Measurements from ENCODE around the gene SGO2. TPM values are rescaled to one million over a fixed set of nuclear protein-coding genes. Genes with fewer than 3 reads are reported as not detected.

The SGO2 gene
- total and polyA plus RNA-seq, 2 of the 13 experiments (the other 11 are each of a cell fraction or from before 2014, with no cell fraction given) = 5.1 to 16.2 TPM

DNA sequence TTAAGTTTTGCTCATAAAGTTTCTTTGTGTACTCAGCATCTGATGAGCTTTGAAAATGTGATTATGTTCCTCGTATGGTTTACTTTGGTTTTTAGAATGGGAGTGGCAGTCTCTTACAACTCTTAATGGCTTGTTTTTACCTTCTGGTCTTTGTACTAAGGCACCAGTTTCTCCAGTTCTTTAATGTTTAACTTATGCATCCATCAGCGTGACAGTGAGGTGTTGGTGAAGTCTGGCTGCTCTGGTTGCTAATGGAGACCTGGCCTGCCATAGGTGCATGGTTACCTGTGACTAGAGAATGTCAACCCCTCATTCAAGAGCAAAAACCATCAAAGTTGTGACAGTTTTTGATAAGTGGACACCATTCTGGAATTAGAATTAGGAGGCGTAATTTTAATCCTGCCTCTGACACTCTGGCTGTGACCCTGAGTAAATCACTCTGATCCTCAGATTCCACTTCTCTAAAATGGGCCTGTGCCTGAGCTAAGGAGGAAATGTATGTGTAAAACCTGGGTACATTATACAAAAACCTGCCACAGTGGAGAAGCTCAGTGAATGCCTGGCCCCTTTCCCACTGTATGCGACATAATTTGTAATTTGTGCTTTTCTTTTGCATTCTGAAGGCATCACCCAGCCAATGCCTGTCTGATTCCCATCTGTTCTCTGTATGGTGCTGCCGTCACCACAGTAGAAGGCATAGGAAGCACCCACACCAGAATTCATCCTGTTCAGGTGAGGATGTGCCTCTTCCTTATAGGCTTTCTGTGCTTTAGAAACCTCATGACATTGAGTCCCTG is 71.0 kb downstream of the SGO2 start (continued):
- TF ChIP-seq, protein P1, sequence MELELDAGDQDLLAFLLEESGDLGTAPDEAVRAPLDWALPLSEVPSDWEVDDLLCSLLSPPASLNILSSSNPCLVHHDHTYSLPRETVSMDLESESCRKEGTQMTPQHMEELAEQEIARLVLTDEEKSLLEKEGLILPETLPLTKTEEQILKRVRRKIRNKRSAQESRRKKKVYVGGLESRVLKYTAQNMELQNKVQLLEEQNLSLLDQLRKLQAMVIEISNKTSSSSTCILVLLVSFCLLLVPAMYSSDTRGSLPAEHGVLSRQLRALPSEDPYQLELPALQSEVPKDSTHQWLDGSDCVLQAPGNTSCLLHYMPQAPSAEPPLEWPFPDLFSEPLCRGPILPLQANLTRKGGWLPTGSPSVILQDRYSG (CRISPR knock-in tag; IDR thresholded peaks at IDR 0.05) = no peak
- TF ChIP-seq ISL2 (CRISPR knock-in tag; IDR thresholded peaks at IDR 0.05) (0 out of 2 replicates have a peak, but pooled peaks have one; percentile 28), PTBP1 (IDR thresholded peaks at IDR 0.05; ENCODE audit: low read depth, low read length, poor library complexity, severe bottlenecking) (no peak), ZNF274 (CRISPR knock-in tag; IDR thresholded peaks at IDR 0.05) (no peak), MXI1 (IDR thresholded peaks at IDR 0.05; ENCODE audit: borderline replicate concordance, low read depth, low read length) (no peak), RFXANK (CRISPR knock-in tag; IDR thresholded peaks at IDR 0.05) (no peak), ZNF761 (CRISPR knock-in tag; conservative IDR thresholded peaks at IDR 0.05) (no peak), FOXP4 (CRISPR knock-in tag; IDR thresholded peaks at IDR 0.05) (peak; percentile 32; the same call in 1 of the 2 replicates), GMEB1 (CRISPR knock-in tag; IDR thresholded peaks at IDR 0.05; ENCODE audit: borderline replicate concordance) (no peak), ETV6 (CRISPR knock-in tag; conservative IDR thresholded peaks at IDR 0.05) (no peak), ZNF781 (CRISPR knock-in tag; IDR thresholded peaks at IDR 0.05; ENCODE audit: borderline replicate concordance, not compliant biosample characterization) (no peak), BCL3 (CRISPR knock-in tag; IDR thresholded peaks at IDR 0.05) (no peak), FOXP1 (IDR thresholded peaks at IDR 0.05) (no peak), FOXP1 (CRISPR knock-in tag; IDR thresholded peaks at IDR 0.05) (peak; percentile 24; the same call in 1 of the 2 replicates), ZNF639 (CRISPR knock-in tag; conservative IDR thresholded peaks at IDR 0.05) (no peak), PAXIP1 (CRISPR knock-in tag; conservative IDR thresholded peaks at IDR 0.05) (peak; percentile 67), SOX6 (IDR thresholded peaks at IDR 0.05) (no peak), SOX6 (CRISPR knock-in tag; IDR thresholded peaks at IDR 0.05) (no peak)

Measured in HepG2 (cell line).